ENCODE measurements around the gene ALG9.

DNA sequence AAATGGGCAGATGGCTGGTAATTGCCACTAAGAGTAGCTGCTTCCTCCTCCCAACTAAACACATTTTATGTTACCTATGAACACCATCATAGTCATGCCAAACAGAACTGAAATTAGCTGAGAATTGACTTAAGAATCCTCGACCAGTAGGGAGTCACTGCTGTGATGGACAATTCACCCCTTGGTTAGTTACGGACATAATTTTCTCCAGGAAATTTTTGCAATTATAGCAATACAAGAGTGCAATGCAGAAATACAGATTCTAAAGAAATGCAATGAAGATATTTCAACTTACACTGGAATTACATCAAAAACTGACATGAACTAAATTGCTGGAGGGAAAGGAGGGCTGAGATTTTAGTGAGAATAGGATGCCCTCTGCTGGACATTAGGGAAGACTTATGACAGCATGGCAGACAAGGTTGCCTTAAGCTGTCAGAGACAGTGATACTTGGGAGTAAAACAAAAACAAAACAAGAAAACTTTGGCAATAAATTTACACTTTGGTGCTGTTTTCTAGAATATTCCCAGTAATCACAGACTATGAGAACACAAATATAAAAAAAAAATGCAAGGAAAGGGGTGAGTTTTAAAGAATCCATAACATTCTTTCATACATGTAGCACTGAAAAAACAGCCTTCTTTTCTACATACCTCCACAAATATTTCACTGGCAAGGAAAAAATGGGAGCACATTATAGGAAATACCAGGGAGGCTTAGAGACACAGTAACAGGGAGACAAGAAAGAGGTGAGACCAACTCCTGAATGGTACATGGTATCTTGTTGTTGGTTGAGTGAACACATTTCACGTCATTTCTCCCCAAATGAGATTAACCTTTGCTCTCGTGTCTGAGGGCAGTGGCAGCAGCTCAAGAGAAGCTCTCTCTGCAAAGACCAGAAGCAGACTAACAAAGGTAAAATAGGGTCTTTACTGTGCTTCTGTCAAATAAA is 94.0 kb downstream of the ALG9 start:
- TF ChIP-seq POLR2A (IDR thresholded peaks at IDR 0.05; ENCODE audit: low read depth) (no peak), EP300 (IDR thresholded peaks at IDR 0.05) (no peak), POLR2AphosphoS5 (IDR thresholded peaks at IDR 0.05) (peak in 1 of 2 donors; percentile 19)
- TF ChIP-seq, protein P1, sequence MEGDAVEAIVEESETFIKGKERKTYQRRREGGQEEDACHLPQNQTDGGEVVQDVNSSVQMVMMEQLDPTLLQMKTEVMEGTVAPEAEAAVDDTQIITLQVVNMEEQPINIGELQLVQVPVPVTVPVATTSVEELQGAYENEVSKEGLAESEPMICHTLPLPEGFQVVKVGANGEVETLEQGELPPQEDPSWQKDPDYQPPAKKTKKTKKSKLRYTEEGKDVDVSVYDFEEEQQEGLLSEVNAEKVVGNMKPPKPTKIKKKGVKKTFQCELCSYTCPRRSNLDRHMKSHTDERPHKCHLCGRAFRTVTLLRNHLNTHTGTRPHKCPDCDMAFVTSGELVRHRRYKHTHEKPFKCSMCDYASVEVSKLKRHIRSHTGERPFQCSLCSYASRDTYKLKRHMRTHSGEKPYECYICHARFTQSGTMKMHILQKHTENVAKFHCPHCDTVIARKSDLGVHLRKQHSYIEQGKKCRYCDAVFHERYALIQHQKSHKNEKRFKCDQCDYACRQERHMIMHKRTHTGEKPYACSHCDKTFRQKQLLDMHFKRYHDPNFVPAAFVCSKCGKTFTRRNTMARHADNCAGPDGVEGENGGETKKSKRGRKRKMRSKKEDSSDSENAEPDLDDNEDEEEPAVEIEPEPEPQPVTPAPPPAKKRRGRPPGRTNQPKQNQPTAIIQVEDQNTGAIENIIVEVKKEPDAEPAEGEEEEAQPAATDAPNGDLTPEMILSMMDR (IDR thresholded peaks at IDR 0.05) = peak; percentile 75 to 85 (median 75)

All from esophagus muscularis mucosa (tissue), 4 donors.